Measurements from ENCODE around the gene TRH.
A peak's percentile ranks its signal among the peaks of the same experiment; 100 is the strongest.
"Not testable (repeated sequence)": the region's sequence is repeated elsewhere in the genome, so short reads cannot be mapped to it uniquely, and the experiment has no call there.

The TRH gene

DNA sequence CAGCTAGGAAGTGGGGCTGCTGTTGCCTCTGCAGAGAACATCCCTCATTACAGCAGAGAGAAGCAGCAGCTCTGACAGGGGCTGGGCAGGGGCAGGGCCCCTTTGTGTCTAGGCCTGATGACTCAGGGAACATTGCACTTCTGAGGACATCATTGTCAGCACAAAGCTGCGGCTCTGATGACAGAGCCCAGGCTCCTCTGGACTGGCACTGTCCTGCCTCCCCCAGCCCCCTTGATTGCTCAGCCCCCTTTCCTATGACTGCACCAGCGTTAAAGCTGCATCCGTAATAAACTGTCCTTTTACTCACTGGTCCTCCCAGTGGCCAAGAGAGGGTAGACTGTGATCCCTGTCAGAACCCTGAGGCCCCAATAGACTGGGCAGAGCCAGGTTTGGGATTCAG is 18.3 kb downstream of the TRH start:
- in situ Hi-C loops (cut with MboI; ENCODE audit: low pct_unique_long_range_greater_than_20kb, low sequenced_read_pairs, unreplicated experiment) = no loop called here
- no peak for DNase-seq (ENCODE audit: low spot score)
- TF ChIP-seq, protein P1, sequence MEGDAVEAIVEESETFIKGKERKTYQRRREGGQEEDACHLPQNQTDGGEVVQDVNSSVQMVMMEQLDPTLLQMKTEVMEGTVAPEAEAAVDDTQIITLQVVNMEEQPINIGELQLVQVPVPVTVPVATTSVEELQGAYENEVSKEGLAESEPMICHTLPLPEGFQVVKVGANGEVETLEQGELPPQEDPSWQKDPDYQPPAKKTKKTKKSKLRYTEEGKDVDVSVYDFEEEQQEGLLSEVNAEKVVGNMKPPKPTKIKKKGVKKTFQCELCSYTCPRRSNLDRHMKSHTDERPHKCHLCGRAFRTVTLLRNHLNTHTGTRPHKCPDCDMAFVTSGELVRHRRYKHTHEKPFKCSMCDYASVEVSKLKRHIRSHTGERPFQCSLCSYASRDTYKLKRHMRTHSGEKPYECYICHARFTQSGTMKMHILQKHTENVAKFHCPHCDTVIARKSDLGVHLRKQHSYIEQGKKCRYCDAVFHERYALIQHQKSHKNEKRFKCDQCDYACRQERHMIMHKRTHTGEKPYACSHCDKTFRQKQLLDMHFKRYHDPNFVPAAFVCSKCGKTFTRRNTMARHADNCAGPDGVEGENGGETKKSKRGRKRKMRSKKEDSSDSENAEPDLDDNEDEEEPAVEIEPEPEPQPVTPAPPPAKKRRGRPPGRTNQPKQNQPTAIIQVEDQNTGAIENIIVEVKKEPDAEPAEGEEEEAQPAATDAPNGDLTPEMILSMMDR (IDR thresholded peaks at IDR 0.05; ENCODE audit: extremely low read depth, insufficient read depth, missing control alignments) = peak; percentile 11

DNA sequence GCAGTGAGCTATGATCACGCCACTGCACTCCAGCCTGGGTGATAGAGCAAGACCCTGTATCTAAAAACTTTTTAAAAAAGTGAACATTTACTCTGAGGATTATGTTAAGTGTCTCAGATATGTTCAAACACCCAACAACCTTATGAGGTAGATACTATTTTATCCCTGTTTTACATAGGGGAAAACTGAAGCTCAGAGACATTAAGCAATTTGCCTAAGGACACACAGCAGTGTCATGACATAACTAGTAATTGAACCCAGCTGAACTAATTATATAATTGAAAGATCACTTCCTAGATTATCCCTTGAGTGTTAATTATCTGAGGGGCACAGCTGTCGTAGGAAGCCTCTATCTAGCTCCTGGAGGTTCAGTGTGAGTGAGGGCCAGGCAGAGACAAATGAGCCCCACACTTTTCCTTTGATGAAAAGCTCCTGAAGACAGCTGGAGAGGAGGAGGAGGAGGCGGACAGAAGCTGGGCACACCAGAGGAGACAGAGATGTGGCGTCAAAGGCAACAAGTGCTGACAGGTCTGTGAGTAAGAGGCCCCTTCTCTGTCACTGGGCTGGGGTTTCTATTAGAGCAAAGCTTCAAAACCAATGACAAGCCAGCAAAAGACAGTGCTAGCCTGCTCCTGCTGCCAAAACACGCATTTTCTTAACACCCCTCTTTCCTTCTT is 20.5 kb downstream of the TRH start:
- in situ Hi-C loops (cut with MboI; ENCODE audit: low pct_unique_long_range_greater_than_20kb, low sequenced_read_pairs, unreplicated experiment) = no loop called here
- no peak for DNase-seq (ENCODE audit: low spot score)
- TF ChIP-seq, protein P1 (IDR thresholded peaks at IDR 0.05; ENCODE audit: extremely low read depth, insufficient read depth, missing control alignments) = no peak

DNA sequence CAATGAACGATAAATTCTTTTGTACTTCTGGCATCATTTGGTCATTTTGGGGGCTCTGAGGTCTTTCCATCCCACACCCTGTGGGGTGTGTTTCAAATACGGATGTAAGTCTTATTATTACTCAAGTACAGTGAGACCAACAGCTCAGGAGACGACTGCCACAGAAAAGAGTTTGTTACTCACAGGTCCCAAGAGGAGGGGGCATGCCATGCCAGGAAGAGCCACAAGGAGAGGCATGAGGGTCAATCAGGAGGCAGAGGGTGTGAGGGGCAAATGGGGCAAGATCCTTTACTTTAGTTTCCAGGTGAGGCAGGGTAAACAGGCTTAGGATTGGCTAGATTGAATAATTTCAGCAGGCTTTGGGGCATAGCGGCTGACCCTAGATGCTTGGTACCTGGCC is 21.6 kb downstream of the TRH start:
- in situ Hi-C loops (cut with MboI; ENCODE audit: low pct_unique_long_range_greater_than_20kb, low sequenced_read_pairs, unreplicated experiment) = no loop called here
- TF ChIP-seq, protein P1 (IDR thresholded peaks at IDR 0.05; ENCODE audit: extremely low read depth, insufficient read depth, missing control alignments) = no peak
- no peak for DNase-seq (ENCODE audit: low spot score)

DNA sequence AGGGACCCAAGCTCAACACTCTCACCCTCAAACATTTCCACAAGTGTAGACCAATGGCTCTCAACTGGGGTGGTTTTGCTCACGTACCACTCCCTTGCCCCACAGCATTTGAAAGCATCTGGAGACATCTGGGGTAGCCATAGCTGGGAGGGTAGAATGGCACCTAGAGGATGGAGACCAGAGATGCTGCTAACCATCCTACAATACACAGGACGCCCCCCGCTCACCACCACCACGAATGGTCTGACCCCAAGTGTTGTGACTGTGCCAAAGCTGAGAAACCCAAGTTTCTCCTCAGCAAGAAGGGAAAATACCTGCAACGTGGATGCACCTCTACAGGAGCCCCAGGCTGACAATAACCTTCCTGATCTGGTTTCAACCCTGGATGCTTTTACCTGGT is 24.7 kb downstream of the TRH start:
- in situ Hi-C loops (cut with MboI; ENCODE audit: low pct_unique_long_range_greater_than_20kb, low sequenced_read_pairs, unreplicated experiment); DNase-seq (ENCODE audit: low spot score): not testable (repeated sequence)

DNA sequence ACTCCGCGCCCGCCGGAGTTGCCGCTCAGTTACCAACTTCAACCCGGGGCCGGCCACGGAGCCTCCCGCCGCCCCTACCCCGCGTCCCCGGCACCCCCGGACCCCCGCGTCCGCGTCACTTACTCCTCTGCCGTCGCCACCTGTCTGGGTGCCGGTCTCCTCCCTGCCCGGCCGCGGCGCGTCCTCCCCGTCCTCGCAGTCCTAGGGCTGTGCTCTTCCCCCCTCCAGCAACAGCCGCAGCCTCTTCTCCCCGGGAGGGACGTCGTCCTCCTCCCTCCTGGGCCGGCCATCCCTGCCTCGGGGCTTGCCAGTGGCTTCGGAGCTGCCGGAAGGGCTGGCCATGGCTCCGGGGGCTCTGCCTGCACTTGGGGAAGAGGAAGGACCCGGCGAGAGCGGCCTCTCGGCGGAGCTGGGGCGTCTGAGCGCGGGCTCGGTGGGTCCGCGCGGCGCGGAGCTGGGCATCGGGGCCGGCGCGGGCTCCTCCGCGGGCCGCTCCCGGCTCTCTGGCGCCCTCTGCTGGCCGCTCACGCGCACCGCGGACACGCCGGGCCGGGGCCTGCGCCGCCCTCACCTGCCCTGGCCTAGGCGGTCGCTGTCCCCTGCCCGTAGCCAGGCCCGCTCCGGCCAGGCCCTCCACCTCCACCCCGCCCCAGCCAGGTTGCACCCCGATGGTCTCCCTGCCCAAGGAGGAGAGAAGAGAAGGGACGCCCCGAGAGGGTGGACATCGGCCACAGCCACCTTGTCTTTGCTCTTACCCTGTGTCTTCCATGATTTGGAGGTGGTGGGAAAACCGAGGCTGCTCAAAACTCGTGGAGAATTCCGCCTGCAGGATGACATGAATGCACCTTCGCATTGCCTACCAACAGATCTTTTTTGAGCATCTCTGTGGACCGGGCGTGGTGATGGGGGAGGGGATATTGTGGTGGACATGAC is 28.4 kb downstream of the TRH start:
- peak; percentile 80 for DNase-seq (ENCODE audit: low spot score)
- in situ Hi-C loops (cut with MboI; ENCODE audit: low pct_unique_long_range_greater_than_20kb, low sequenced_read_pairs, unreplicated experiment) = not testable (repeated sequence)

DNA sequence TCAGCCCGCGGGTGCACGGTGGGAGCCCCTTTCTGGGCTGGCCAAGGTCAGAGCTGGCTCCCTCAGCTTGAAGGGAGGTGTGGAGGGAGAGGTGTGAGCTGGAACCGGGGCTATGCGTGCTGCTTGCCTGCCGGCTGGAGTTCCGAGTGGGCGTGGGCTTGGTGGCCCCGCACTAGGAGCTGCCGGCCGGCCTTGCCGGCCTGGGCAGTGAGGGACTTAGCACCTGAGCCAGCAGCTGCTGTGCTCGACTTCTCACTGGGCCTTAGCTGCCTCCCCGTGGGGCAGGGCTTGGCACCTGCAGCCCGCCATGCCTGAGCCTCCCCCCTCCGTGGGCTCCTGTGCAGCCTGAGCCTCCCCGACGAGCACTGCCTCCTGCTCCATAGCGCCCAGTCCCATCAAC is 36.0 kb downstream of the TRH start:
- TF ChIP-seq, protein P1 (IDR thresholded peaks at IDR 0.05; ENCODE audit: extremely low read depth, insufficient read depth, missing control alignments) = no peak
- in situ Hi-C loops (cut with MboI; ENCODE audit: low pct_unique_long_range_greater_than_20kb, low sequenced_read_pairs, unreplicated experiment) = no loop called here
- no peak for DNase-seq (ENCODE audit: low spot score)

More for the DNA sequence above, 28.4 kb downstream of the TRH start:
- TF ChIP-seq, protein P1 (IDR thresholded peaks at IDR 0.05; ENCODE audit: extremely low read depth, insufficient read depth, missing control alignments) = peak; percentile 92

DNA sequence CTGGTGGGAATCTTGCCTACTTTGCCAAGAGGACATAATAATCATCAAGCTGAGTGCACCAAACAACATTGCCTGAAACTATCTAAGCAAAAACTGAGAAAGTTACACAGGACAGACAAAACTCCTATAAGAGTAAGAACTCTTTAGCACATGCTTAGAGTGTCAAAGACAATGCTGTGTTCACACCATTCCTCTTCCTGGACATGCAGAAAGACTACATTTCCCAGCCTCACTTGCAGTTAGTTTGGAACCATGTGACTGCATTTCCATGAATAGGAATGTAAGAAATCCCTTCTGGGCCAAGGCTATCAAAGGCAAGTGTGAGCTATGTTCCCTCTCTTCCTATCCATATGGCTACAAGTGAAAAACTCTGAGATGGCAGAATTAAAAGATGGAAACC is 37.6 kb downstream of the TRH start:
- in situ Hi-C loops (cut with MboI; ENCODE audit: low pct_unique_long_range_greater_than_20kb, low sequenced_read_pairs, unreplicated experiment); DNase-seq (ENCODE audit: low spot score): not testable (repeated sequence)

DNA sequence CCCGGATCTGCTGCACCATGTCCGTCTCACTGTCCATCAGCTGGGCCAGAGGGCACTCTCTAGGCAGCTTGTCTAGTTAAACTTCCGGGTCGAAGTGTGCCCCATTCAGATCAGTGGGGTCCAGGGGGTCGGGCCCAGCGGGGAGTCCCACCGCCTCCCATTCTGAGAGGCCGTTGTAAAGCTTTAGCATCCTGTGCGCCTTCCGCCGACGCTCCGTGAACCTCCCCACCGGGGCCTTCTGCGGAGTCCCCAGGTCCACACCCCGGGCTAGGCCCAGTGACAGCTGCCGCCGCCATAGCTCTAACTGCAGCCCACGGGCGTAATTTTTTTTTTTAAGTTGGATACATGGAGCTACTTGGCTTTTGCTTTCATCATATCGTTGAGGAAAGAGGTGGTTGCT is 38.7 kb downstream of the TRH start:
- not testable (repeated sequence) for DNase-seq (ENCODE audit: low spot score)

More for the DNA sequence above, 38.7 kb downstream of the TRH start:
- in situ Hi-C loops (cut with MboI; ENCODE audit: low pct_unique_long_range_greater_than_20kb, low sequenced_read_pairs, unreplicated experiment) = not testable (repeated sequence)

Data from GM13977 (cell line).